KBM-7 (cell line): ENCODE measurements around the gene TCHHL1.

Experiments
- DNase-seq: peaks from one replicate; pipeline ENCODE4 v3.0.0-alpha.2; 2015
- in situ Hi-C: fragments of 300-500 bp; cut with MboI; formaldehyde crosslinking; loops from 2 replicates; pipeline ENCODE4 v1.14.3; 2020; ENCODE audit warnings: low sequenced_read_pairs, low pct_unique_long_range_greater_than_20kb, mixed read lengths

The TCHHL1 gene

GRCh38 chr1:152089014-152089674 is at the start of gene TCHHL1:
Gene TCHHL1, minus strand, starts transcription at chr1:152089064. Its CDS starts 921 bp downstream, at chr1:152088143.
- in situ Hi-C loops: no loop called here
- DNase-seq: no peak

- DNase-seq: no peak
- in situ Hi-C loops: no loop called here
These were observed 48.4 kb upstream of the TCHHL1 start for GRCh38 chr1:152137215-152137614.

- no peak for DNase-seq
- in situ Hi-C loops: no loop called here
These were observed 41.3 kb upstream of the TCHHL1 start for GRCh38 chr1:152130186-152130585.

DNA sequence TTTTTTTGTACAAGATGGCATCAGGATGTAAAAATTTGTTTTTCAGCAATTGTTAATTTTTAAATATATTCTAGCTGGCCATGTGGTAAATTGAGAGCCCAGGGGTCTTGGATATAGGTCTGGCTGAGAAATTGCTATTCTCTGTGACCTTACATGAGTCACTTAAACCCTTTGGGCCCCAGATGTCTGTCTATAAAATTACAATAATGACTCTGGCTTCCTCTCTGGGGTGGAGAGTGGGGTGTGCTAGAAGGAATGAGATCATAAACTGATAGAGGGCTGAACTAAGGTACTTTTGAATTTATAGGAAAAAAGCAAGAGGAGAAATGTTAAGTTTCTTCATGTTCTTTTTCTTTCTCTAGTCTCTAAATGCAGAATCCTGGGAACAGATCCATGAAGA is 38.8 kb upstream of the TCHHL1 start:
- DNase-seq: no peak
- in situ Hi-C loops: no loop called here

- in situ Hi-C loops: no loop called here
- DNase-seq: no peak
These were observed 37.1 kb upstream of the TCHHL1 start for GRCh38 chr1:152125834-152126443.

- in situ Hi-C loops: no loop called here
- DNase-seq: no peak
These were observed 30.1 kb upstream of the TCHHL1 start for GRCh38 chr1:152118915-152119314.

DNA sequence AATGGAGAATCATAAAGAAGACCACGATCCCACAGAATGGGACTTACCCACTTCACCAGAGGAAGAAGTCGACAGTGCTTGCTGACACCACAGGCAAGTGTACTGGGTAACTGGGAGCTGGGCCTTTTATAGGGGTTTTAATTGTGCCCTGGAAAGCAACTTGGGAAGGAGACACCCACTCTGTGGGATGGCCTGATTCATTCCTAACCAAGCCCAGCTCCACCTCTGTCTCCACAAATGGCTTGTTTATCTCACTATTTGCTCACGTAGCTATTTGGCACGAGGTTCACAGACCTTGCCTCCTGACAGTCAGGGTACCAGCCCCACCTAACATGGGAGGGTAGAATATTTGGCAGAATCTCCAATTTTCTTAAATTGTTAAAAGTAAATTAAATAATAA is 26.5 kb upstream of the TCHHL1 start, which contains the start of gene TCHH:
Gene TCHH, minus strand, starts transcription at position 101 of the 400 bp plus-strand sequence. CDS start 1,364 bp downstream, outside the sequence.
- in situ Hi-C loops: no loop called here
- no peak for DNase-seq

DNA sequence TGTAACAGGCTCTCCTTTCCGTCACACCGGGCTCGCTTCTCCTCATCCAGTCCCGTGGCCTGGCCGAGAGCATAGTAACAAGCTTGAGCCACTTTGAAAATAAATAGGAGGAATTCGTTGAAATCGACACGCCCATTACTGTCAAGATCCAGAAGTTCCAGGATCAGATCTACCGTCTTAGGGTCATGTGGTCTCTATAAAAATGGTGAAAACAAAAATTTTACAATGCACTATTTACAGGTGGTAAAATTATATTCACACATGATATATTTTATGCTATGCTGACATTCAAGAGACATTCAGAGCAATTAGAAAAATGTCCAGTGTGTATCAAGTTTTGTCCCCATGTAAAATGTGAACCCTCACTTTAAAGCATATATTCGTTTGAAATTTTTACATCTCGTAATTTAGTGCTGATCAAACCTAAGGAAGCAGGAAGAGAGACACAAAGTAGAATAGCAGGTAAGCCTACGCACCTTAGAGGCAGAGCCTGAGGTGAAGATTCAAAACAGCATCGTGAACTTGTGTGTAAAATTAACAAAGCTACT is 24.1 kb upstream of the TCHHL1 start:
- DNase-seq: no peak
- in situ Hi-C loops: no loop called here

DNA sequence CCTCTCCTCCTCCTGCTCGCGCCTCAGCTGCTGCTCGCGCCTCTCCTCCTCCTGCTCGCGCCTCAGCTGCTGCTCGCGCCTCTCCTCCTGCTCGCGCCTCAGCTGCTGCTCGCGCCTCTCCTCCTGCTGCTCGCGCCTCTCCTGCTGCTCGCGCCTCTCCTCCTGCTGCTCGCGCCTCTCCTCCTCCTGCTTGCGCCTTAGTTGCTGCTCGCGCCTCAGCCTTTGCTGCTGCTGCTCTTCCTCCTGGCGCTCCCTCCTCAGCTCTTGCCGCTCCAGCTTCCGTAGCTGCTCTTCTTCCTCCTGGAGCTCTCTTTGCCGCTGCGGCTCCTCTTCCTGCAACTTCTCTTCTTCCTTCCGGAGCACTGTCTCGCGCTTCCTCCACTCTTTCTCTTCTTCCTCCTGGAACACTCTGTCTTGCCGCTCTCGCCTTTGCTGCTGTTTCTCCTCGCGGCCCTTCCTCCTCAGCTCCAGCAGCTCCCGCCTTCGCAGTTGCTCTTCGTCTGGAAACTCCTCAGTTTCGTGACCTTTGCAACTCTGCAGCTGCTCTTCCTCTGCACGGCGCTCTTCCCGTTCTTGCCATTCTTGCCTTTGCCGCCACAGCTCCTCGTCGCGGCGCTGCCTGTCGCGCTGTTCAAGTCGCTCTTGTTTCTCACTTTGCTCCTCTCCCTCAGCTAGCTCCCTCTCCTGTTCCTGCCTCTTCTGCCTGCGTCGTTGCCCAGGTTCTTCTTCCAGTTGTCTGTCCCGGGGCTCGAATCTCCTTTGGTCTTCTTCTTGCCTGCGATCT is 23.4 kb upstream of the TCHHL1 start:
- DNase-seq: peak; percentile 25
- in situ Hi-C loops: no loop called here

DNA sequence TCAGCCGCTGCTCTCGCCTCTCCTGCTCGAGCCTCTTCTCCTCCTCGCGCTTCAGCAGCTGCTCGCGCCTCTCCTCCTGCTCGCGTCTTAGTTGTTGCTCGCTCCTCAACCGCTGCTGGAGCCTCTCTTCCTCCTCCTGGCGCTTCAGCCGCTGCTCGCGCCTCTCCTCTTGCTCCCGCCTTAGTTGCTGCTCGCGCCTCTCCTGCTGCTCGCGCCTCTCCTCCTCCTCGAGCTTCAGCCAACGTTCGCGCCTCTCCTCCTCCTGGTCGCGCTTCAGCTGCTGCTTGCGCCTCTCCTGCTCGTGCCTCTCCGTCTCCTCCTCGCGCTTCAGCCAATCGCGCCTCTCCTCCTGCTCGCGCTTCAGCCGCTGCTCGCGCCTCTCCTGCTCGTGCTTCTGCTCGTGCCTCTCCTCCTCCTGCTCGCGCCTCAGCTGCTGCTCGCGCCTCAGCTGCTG is 22.7 kb upstream of the TCHHL1 start:
- peak; percentile 63 for DNase-seq
- in situ Hi-C loops: no loop called here

DNA sequence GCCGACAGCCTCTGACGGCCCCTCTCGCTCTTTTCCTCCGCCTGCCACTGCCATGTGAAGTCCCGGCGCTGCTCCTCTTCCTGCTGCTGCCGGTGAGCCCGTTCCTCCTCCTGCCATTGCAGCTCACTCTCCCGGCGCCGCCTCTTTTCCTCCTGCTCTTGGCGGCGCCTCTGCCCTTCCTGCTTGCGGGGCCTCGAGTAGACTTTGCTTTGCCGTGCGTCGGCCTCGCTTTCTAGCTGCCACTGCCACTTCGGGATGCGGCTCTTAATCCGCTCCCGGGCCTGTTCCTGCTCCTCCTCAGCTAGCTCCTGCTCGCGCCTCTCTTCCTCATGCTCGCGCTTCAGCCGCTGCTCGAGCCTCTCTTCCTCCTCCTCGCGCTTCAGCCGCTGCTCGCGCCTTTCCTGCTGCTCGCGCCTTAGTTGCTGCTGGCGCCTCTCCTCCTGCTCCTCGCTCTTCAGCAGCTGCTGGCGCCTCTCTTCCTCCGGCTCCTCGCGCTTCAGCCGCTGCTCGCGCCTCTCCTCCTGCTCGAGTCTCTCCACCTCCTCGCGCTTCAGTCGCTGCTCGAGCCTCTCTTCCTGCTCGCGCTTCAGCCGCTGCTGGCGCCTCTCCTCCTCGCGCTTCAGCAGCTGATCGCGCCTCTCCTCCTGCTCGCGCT is 22.1 kb upstream of the TCHHL1 start:
- peak; percentile 67 for DNase-seq
- in situ Hi-C loops: no loop called here

GRCh38 chr1:152110365-152110859 is 21.5 kb upstream of the TCHHL1 start:
- DNase-seq: peak; percentile 71
- in situ Hi-C loops: no loop called here

DNA sequence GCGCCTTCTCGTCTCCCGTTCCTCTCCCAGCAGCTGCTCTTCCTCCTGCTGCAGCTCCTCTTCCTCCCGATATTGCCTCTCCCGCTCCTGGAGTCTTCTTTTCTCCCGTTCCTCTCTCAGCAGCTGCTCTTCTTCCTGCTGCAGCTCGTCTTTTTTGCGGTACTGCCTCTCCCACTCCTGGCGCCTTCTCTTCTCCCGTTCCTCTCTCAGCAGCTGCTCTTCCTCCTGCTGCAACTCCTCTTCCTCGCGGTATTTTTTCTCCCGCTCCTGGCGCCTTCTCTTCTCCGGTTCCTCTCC is 21.1 kb upstream of the TCHHL1 start:
- no peak for DNase-seq
- in situ Hi-C loops: no loop called here

DNA sequence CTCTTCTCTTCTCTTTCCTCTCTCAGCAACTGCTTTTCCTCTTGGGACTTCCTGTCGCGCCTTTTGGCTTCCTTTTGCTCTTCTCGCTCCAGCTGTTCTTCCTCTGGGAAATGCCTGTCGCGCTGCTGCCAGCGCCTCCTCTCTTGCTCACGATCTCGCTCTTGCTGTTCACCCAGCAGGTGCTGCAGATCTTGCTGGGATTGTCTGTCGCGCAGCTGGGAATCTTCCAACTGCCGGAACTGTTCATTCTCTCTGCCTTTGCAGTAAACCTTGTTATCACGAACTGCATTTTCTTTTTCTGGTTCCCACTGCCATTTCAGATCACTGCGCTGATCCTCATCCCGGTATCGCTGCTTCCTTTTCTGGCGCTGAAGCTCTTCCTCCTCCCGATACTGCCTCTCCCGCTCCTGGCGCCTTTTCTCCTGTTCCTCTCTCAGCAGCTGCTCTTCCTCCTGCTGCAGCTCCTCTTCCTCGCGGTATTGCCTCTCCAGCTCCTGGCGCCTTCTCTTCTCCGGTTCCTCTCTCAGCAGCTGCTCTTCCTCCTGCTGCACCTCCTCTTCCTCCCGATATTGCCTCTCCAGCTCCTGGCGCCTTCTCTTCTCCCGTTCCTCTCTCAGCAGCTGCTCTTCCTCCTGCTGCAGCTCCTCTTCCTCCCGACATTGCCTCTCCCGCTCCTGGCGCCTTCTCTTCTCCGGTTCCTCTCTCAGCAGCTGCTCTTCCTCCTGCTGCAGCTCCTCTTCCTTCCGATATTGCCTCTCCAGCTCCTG is 20.6 kb upstream of the TCHHL1 start:
- in situ Hi-C loops: no loop called here
- peak; percentile 28 for DNase-seq

DNA sequence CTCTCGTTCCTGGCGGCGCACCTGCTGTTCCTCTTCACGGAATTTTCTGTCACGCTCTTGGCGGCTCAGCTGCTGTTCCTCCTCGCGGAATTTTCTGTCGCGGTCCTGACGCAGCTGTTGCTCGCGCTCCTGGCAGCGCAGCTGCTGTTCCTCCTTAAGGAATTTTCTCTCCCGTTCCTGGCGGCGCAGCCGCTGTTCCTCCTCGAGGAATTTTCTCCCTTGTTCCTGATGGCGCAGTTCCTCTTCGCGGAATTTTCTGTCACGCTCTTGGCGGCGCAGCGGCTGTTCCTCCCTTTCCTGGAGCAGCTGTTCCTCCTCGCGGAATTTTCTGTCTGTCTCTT is 20.0 kb upstream of the TCHHL1 start:
- in situ Hi-C loops: no loop called here
- DNase-seq: no peak

DNA sequence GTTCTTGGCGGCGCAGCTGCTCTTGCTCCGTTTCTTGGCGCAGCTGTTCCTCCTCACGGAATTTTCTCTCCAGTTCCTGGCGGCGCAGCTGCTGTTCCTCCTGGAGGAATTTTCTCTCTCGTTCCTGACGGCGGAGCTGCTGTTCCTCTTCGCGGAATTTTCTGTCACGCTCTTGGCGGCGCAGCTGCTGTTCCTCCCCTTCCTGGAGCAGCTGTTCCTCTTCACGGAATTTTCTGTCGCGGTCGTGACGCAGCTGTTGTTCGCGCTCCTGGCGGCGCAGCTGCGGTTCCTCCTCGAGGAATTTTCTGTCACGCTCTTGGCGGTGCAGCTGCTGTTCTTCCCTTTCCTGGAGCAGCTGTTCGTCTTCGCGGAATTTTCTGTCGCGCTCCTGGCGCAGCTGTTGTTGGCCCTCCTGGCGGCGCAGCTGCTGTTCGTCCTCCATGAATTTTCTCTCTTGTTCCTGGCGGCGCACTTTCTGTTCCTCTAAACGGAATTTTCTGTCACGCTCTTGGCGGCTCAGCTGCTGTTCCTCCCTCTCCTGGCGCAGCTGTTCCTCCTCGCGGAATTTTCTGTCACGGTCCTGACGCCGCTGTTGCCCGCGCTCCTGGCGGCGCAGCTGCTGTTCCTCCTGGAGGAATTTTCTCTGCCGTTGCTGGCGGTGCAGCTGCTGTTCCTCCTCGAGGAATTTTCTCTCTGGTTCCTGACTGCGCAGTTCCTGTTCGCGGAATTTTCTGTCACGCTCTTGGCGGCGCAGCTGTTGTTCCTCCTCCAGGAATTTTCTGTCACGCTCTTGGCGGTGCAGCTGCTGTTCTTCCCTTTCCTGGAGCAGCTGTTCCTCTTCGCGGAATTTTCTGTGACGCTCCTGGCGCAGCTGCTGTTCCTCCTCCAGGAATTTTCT is 19.4 kb upstream of the TCHHL1 start:
- in situ Hi-C loops: no loop called here
- DNase-seq: peak; percentile 58

DNA sequence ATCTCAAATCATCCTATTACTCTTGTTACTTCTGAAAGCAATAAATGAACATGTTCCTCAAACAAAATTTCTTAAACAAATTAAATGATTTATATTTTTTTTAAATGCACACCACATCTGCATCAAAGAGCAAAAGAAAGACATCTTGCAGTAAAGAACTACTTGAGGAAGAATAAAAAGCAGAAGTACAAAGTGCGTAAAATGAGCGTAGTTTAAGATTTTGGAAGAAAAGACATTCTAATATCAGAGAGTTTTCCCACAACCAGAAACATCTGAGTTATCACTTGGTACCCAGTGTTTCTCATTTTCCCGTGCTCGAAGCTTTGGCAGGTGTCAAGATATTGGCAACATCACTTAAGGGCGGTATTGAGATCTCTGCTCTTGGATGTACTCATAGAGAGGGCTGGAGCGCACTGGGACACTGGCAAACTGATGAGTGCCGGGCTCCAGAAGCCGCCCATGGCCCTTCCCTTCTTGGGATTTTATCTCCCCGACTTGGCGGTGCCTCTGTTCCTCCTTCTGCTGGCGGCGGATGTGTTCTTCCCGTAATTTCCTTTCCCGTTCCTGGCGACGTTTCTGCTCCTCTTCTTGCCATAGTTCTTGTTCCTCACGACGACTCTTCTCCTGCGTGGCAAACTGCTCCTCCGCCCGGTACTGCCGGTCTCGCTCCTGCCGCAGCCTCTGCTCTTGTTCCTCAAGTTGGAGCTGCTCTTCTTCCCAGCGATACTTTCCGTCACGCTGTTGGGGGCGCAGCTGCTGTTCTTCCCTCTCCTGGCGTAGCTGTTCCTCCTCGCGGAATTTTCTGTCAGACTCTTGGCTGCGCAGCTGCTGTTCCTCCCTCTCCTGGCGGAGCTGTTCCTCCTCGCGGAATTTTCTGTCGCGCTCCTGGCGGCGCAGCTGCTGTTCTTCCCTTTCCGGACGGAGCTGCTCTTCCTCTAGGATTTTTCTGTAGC is 18.4 kb upstream of the TCHHL1 start:
- peak; percentile 46 for DNase-seq
- in situ Hi-C loops: no loop called here
